OCI-LY7 (cell line): Measurements from ENCODE around the gene ELK3.

Source experiments
- EZH2phosphoT487 ChIP-seq: fragments of 200-600 bp; sonication (generic); IDR thresholded peaks from 2 replicates; pipeline ENCODE4 v1.6.1; 2018; ENCODE audit warnings: low read depth, borderline replicate concordance, mild to moderate bottlenecking, mixed run types, antibody characterized with exemption, low read length, moderate library complexity, mixed read lengths
- TF ChIP-seq, protein P1 (sequence below): fragments of 200-600 bp; sonication (generic); conservative IDR thresholded peaks from 2 replicates; pipeline ENCODE4 v1.5.1; 2014; ENCODE audit warnings: mild to moderate bottlenecking, antibody characterized with exemption, low read length, moderate library complexity, mixed read lengths

DNA sequence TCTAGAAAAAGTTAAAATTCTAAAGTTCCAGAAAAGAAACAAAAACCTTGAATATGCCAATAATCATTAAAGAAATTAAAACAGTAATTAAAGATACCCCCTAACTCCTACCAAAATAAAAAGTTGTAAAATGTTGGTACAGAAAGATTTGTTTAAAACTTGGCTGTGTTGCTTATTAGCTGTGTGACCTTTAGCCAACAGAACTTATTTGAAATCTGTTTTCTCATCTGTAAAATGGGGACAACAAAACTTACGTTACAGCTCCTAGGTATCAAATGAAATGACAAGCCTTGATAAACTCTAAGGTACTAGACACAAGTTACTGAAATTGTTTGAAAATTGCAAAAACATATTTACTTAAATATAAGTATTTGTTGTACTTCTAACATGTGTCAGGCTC, 71.7 kb downstream of the ELK3 start:
- TF ChIP-seq, protein P1, sequence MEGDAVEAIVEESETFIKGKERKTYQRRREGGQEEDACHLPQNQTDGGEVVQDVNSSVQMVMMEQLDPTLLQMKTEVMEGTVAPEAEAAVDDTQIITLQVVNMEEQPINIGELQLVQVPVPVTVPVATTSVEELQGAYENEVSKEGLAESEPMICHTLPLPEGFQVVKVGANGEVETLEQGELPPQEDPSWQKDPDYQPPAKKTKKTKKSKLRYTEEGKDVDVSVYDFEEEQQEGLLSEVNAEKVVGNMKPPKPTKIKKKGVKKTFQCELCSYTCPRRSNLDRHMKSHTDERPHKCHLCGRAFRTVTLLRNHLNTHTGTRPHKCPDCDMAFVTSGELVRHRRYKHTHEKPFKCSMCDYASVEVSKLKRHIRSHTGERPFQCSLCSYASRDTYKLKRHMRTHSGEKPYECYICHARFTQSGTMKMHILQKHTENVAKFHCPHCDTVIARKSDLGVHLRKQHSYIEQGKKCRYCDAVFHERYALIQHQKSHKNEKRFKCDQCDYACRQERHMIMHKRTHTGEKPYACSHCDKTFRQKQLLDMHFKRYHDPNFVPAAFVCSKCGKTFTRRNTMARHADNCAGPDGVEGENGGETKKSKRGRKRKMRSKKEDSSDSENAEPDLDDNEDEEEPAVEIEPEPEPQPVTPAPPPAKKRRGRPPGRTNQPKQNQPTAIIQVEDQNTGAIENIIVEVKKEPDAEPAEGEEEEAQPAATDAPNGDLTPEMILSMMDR, result no peak
- TF ChIP-seq EZH2phosphoT487, result no peak
